Chondrocyte (in vitro differentiated cells): Measurements from ENCODE around the gene INPP5K. TPM values are rescaled to one million over a fixed set of nuclear protein-coding genes. Genes with fewer than 3 reads are reported as not detected.
"Not testable (repeated sequence)": the region's sequence is repeated elsewhere in the genome, so short reads cannot be mapped to it uniquely, and the experiment has no call there.

Experiments used
- DNase-seq: peaks from one replicate; pipeline ENCODE4 v3.0.0; 2021; ENCODE audit warnings: mixed read lengths, low spot score
- H3K27ac Mint-ChIP-seq: one replicate; pipeline ENCODE4 v1.8.0; 2021; ENCODE audit warnings: mild to moderate bottlenecking, moderate library complexity, mixed read lengths; ENCODE audit not compliant: unreplicated experiment
- H3K27me3 Mint-ChIP-seq: 2 replicates; pipeline ENCODE4 v1.8.0; 2021; ENCODE audit warnings: low read depth, mixed read lengths
- H3K36me3 Mint-ChIP-seq: 2 replicates; pipeline ENCODE4 v1.8.0; 2021; ENCODE audit warnings: low read depth, mixed read lengths
- H3K4me1 Mint-ChIP-seq: 2 replicates; pipeline ENCODE4 v1.8.0; 2021; ENCODE audit warnings: low read depth, mild to moderate bottlenecking, mixed read lengths
- H3K4me3 Mint-ChIP-seq: one replicate; pipeline ENCODE4 v1.8.0; 2021; ENCODE audit warnings: mild to moderate bottlenecking, moderate library complexity, mixed read lengths; ENCODE audit not compliant: unreplicated experiment
- H3K9me3 Mint-ChIP-seq: 2 replicates; pipeline ENCODE4 v1.8.0; 2021; ENCODE audit warnings: low read depth, mixed read lengths
- CTCF ChIP-seq: fragments of 200-600 bp; sonication (generic); IDR thresholded peaks from 2 replicates; pipeline ENCODE4 v1.5.0; 2021; ENCODE audit warnings: antibody characterized with exemption, mild to moderate bottlenecking, moderate library complexity
- total RNA-seq: library from RNA; stranded (reverse); gene quantifications from 3 replicates; pipeline ENCODE4 v1.2.1, GENCODE V29; 2021

INPP5K gene
- total RNA-seq, 1 donor from 2014 or later = 34.3 TPM

- Mint-ChIP-seq H3K4me1 (no peaks in the 10 kb centered on the region), H3K9me3 (no peaks in the 10 kb centered on the region), H3K27me3 (no peaks in the 10 kb centered on the region), H3K27ac (no peak overlapping the region), H3K4me3 (no peak overlapping the region), H3K36me3 (peaks cover 21% of the 10 kb centered on the region)
- TF ChIP-seq CTCF = no peak
- DNase-seq = no peak
These were observed 17.4 kb upstream of the INPP5K start for GRCh38 chr17:1533661-1534325.

- Mint-ChIP-seq H3K27ac (no peak overlapping the region), H3K9me3 (no peaks in the 10 kb centered on the region), H3K27me3 (no peaks in the 10 kb centered on the region), H3K36me3 (peaks cover 20% of the 10 kb centered on the region), H3K4me1 (no peaks in the 10 kb centered on the region), H3K4me3 (no peak overlapping the region)
- no peak for DNase-seq
- TF ChIP-seq CTCF = peak; percentile 51
These were observed 16.6 kb upstream of the INPP5K start for GRCh38 chr17:1532836-1533602.

GRCh38 chr17:1529863-1530262 lies 13.5 kb upstream of the INPP5K start:
- Mint-ChIP-seq H3K9me3 (no peaks in the 10 kb centered on the region), H3K27me3 (no peaks in the 10 kb centered on the region), H3K4me1 (no peaks in the 10 kb centered on the region), H3K4me3 (no peak overlapping the region), H3K27ac (peak overlapping the region; percentile 45), H3K36me3 (peaks cover 19% of the 10 kb centered on the region)
- DNase-seq = no peak
- TF ChIP-seq CTCF = no peak

DNA sequence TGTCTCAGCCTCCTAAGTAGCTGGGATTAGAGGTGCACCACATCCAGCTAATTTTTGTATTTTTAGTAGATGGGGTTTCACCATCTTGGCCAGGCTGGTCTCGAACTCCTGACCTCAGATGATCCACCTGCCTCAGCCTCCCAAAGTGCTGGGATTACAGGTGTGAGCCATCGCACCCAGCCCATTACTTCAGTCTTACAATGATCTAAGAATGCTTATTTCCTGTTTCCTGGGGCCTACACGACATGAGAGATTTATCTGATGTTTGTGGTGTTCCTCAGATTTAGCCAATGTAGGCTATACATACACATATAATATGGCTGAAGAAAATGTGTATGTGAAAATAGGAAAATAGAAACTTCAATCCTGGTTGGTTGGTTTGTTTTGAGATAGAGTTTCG lies 10.5 kb upstream of the INPP5K start:
- not testable (repeated sequence) for H3K9me3 Mint-ChIP-seq, H3K36me3 Mint-ChIP-seq, H3K4me3 Mint-ChIP-seq, DNase-seq, H3K4me1 Mint-ChIP-seq, H3K27me3 Mint-ChIP-seq, H3K27ac Mint-ChIP-seq

- Mint-ChIP-seq H3K9me3 (no peaks in the 10 kb centered on the region), H3K36me3 (peaks cover 4% of the 10 kb centered on the region), H3K4me3 (no peak overlapping the region), H3K27ac (no peak overlapping the region), H3K27me3 (no peaks in the 10 kb centered on the region), H3K4me1 (peaks cover 3% of the 10 kb centered on the region)
- DNase-seq = no peak
- TF ChIP-seq CTCF = no peak
These were observed 6.2 kb upstream of the INPP5K start for GRCh38 chr17:1522626-1523025.
